Ishikawa (cell line): ENCODE results near the gene SYNPR.

ENCODE experiments used
- CEBPB ChIP-seq: IDR thresholded peaks from 2 replicates; pipeline ENCODE4 v1.6.1; 2012
- EP300 ChIP-seq: IDR thresholded peaks from 2 replicates; pipeline ENCODE4 v1.6.1; 2012; ENCODE audit warnings: borderline replicate concordance
- RAD21 ChIP-seq: IDR thresholded peaks from 2 replicates; pipeline ENCODE4 v1.6.1; 2012; ENCODE audit warnings: low read depth
- YY1 ChIP-seq: IDR thresholded peaks from 2 replicates; pipeline ENCODE4 v1.6.1; 2012; ENCODE audit warnings: low read depth
- ZBTB7A ChIP-seq: IDR thresholded peaks from 2 replicates; pipeline ENCODE4 v1.6.1; 2012; ENCODE audit warnings: low read depth
- TF ChIP-seq, protein P1 (sequence below): IDR thresholded peaks from 2 replicates; pipeline ENCODE4 v1.6.1; 2012
- TF ChIP-seq, protein P2 (sequence below): IDR thresholded peaks from 2 replicates; pipeline ENCODE4 v1.6.1; 2012

DNA sequence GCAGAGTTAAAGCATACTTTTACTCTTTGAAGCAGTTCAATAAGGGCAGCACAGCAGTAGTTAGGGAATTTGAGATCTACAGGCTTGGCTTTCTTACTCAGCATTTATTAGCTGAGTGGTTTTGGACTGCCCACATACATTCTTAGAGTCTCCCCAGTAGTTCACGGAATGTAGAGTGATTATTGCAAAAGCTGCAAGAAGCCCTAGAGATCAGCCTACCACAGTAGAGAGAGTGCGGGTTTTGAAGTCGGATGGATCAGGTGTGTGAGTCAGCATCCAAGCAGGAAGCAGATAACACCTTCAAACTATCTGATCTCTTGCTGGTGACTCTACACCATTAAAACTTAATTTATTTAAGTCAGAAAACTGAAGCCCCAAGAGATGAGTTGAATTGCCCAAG lies 171.9 kb downstream of the SYNPR start:
- TF ChIP-seq RAD21 (no peak), EP300 (no peak), CEBPB (no peak), YY1 (no peak), ZBTB7A (no peak)
- TF ChIP-seq, protein P1, sequence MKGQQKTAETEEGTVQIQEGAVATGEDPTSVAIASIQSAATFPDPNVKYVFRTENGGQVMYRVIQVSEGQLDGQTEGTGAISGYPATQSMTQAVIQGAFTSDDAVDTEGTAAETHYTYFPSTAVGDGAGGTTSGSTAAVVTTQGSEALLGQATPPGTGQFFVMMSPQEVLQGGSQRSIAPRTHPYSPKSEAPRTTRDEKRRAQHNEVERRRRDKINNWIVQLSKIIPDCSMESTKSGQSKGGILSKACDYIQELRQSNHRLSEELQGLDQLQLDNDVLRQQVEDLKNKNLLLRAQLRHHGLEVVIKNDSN, result no peak
- TF ChIP-seq, protein P2, sequence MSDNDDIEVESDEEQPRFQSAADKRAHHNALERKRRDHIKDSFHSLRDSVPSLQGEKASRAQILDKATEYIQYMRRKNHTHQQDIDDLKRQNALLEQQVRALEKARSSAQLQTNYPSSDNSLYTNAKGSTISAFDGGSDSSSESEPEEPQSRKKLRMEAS, result no peak
